ENCODE measurements around the gene SLC8A2. TPM values are rescaled to one million over a fixed set of nuclear protein-coding genes. Genes with fewer than 3 reads are reported as not detected.

The SLC8A2 gene
- total RNA-seq, 1 experiment from 2014 or later = 11.3 TPM

GRCh38 chr19:47520839-47521238 lies 49.1 kb upstream of the SLC8A2 start:
- Histone ChIP-seq H4K20me1 (ENCODE audit: control insufficient read depth, insufficient read depth, insufficient read length) (no peaks in the 10 kb centered on the region), H3K18ac (ENCODE audit: insufficient read length, low read depth, low read length) (no peak overlapping the region), H2BK120ac (ENCODE audit: low read depth, low read length, poor library complexity, severe bottlenecking) (no peak overlapping the region), H3K79me2 (ENCODE audit: insufficient read depth, low read length) (no peaks in the 10 kb centered on the region), H2BK15ac (ENCODE audit: low read depth, low read length) (no peak overlapping the region), H3T11ph (ENCODE audit: low read length) (no peak overlapping the region), H3K23ac (ENCODE audit: insufficient read length, low read depth, low read length) (no peak overlapping the region), H2BK5ac (ENCODE audit: insufficient read length, low read length) (no peak overlapping the region), H2AK5ac (ENCODE audit: insufficient read length, low read length) (no peak overlapping the region), H3K79me1 (ENCODE audit: insufficient read depth, low read depth, low read length, poor library complexity, severe bottlenecking) (no peaks in the 10 kb centered on the region), H2AFZ (ENCODE audit: low read length) (no peak overlapping the region), H2BK20ac (ENCODE audit: low read depth, low read length, poor library complexity, severe bottlenecking) (no peak overlapping the region), H4K5ac (ENCODE audit: insufficient read length, low read depth, low read length) (no peak overlapping the region), H3K27me3 (ENCODE audit: insufficient read depth, low read length) (no peaks in the 10 kb centered on the region), H3K4me1 (ENCODE audit: insufficient read depth, low read length) (no peaks in the 10 kb centered on the region), H4K8ac (replicated peaks; ENCODE audit: insufficient read length, low read depth, low read length) (no peak overlapping the region), H3K9ac (ENCODE audit: extremely low read depth, insufficient read length, low read length) (no peak overlapping the region), H3K23me2 (ENCODE audit: insufficient read length, low read depth, low read length, poor library complexity, severe bottlenecking) (no peaks in the 10 kb centered on the region), H3K4ac (ENCODE audit: low read depth, low read length) (no peak overlapping the region), H3K27ac (ENCODE audit: insufficient read length, low read depth, low read length) (no peak overlapping the region), H3K4me2 (ENCODE audit: insufficient read depth, insufficient read length, low read length) (no peak overlapping the region), H2BK12ac (ENCODE audit: insufficient read length, low read depth, low read length) (no peak overlapping the region), H3K9me3 (ENCODE audit: control insufficient read depth, low read depth, low read length) (no peaks in the 10 kb centered on the region), H3K14ac (ENCODE audit: insufficient read depth, low read length) (no peak overlapping the region; the same call in 1 of the 2 replicates), H4K91ac (ENCODE audit: insufficient read length, low read depth, low read length) (no peak overlapping the region), H3K56ac (ENCODE audit: insufficient read length, low read depth, low read length) (no peak overlapping the region)
- Mint-ChIP-seq H3K27me3 (ENCODE audit: low read depth) (peaks cover 2% of the 10 kb centered on the region), H3K36me3 (ENCODE audit: insufficient read depth in 1 of 3, low read depth in 3 of 3) (no peaks in the 10 kb centered on the region; a peak in 1 of 7 replicates), H3K9me3 (no peaks in the 10 kb centered on the region), H3K27ac (no peak overlapping the region), H3K4me1 (peaks cover 5 to 18% of the 10 kb centered on the region in 2 experiments; a peak in 3 of 4 replicates), H3K4me3 (no peak overlapping the region)
- TF ChIP-seq CTCF (conservative IDR thresholded peaks at IDR 0.05) = no peak
- WGBS (ENCODE audit: extremely low coverage, insufficient read length, low lambda C conversion rate) = no CpG with 5 or more reads among the region's 6 CpGs
- DNase-seq = no peak

All from H9 (cell line).